ENCODE measurements around the gene ETV7.

DNA sequence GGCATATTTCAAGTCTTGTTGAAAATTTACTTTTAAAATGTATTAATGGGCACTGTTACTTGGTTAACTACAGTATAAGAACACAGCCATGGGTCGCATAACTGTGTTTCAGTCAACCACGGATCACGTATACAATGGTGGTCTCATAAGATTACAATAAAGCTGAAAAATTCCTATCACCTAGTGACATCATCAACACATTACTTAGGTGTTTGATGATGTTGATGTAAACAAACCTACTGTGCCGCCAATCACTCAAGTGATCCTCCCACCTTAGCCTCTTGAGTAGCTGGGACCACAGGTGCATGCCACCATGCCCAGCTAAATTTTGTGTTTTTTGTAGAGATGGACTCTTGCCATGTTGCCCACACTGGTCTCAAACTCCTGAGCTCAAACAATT lies 16.7 kb upstream of the ETV7 start:
- TF ChIP-seq, protein P1, sequence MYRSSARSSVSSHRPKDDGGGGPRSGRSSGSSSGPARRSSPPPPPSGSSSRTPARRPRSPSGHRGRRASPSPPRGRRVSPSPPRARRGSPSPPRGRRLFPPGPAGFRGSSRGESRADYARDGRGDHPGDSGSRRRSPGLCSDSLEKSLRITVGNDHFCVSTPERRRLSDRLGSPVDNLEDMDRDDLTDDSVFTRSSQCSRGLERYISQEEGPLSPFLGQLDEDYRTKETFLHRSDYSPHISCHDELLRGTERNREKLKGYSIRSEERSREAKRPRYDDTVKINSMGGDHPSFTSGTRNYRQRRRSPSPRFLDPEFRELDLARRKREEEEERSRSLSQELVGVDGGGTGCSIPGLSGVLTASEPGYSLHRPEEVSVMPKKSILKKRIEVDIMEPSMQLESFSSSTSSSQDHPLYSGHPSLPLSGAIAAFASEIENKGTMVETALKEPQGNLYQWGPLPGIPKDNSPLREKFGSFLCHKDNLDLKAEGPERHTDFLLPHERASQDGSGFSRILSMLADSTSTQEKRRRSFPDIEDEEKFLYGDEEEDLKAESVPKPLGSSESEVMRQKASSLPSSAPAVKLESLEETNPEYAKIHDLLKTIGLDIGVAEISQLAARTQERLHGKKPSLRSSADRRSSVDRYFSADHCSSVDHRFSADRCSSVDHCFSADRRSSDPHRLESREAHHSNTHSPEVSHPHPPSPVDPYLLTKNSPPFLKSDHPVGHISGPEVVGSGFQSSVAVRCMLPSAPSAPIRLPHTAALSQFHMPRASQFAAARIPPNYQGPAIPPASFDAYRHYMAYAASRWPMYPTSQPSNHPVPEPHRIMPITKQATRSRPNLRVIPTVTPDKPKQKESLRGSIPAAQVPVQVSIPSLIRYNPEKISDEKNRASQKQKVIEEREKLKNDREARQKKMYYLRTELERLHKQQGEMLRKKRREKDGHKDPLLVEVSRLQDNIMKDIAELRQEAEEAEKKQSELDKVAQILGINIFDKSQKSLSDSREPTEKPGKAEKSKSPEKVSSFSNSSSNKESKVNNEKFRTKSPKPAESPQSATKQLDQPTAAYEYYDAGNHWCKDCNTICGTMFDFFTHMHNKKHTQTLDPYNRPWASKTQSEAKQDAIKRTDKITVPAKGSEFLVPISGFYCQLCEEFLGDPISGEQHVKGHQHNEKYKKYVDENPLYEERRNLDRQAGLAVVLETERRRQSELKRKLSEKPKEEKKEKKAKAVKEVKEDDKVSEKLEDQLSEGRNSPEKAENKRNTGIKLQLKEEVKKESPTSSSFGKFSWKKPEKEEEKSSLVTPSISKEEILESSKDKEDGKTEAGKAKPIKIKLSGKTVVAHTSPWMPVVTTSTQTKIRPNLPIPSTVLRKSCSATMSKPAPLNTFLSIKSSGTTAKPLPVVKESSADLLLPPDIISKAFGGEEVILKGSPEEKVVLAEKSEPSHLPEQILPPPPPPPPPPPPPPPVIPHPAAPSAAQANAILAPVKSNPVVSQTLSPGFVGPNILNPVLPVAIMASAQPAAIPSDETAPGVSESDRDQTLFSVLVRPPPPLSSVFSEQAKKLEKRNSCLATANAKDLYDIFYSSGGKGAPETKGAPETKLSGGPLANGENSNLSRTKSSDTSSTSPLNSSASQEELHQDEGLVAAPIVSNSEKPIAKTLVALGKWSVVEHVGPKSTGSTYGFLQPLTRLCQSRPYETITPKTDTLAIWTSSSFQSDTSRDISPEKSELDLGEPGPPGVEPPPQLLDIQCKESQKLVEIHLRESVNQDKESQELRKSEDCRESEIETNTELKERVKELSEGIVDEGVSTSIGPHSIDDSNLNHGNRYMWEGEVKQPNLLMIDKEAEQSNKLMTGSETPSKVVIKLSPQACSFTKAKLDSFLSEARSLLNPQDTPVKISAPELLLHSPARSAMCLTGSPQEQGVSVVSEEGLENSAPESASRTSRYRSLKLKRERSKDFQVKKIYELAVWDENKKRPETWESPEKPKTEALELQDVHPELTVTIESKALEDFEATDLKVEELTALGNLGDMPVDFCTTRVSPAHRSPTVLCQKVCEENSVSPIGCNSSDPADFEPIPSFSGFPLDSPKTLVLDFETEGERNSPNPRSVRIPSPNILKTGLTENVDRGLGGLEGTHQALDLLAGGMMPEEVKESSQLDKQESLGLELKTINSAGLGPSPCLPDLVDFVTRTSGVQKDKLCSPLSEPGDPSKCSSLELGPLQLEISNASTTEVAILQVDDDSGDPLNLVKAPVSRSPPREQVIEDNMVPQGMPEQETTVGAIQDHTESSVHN (CRISPR knock-in tag; IDR thresholded peaks at IDR 0.05), result no peak
- TF ChIP-seq, protein P2, sequence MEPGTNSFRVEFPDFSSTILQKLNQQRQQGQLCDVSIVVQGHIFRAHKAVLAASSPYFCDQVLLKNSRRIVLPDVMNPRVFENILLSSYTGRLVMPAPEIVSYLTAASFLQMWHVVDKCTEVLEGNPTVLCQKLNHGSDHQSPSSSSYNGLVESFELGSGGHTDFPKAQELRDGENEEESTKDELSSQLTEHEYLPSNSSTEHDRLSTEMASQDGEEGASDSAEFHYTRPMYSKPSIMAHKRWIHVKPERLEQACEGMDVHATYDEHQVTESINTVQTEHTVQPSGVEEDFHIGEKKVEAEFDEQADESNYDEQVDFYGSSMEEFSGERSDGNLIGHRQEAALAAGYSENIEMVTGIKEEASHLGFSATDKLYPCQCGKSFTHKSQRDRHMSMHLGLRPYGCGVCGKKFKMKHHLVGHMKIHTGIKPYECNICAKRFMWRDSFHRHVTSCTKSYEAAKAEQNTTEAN (CRISPR knock-in tag; conservative IDR thresholded peaks at IDR 0.05), result no peak
- TF ChIP-seq, protein P3, sequence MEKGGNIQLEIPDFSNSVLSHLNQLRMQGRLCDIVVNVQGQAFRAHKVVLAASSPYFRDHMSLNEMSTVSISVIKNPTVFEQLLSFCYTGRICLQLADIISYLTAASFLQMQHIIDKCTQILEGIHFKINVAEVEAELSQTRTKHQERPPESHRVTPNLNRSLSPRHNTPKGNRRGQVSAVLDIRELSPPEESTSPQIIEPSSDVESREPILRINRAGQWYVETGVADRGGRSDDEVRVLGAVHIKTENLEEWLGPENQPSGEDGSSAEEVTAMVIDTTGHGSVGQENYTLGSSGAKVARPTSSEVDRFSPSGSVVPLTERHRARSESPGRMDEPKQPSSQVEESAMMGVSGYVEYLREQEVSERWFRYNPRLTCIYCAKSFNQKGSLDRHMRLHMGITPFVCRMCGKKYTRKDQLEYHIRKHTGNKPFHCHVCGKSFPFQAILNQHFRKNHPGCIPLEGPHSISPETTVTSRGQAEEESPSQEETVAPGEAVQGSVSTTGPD (CRISPR knock-in tag; IDR thresholded peaks at IDR 0.05), result no peak
- TF ChIP-seq HMG20A (CRISPR knock-in tag; IDR thresholded peaks at IDR 0.05; ENCODE audit: borderline replicate concordance), result no peak
- TF ChIP-seq, protein P4, sequence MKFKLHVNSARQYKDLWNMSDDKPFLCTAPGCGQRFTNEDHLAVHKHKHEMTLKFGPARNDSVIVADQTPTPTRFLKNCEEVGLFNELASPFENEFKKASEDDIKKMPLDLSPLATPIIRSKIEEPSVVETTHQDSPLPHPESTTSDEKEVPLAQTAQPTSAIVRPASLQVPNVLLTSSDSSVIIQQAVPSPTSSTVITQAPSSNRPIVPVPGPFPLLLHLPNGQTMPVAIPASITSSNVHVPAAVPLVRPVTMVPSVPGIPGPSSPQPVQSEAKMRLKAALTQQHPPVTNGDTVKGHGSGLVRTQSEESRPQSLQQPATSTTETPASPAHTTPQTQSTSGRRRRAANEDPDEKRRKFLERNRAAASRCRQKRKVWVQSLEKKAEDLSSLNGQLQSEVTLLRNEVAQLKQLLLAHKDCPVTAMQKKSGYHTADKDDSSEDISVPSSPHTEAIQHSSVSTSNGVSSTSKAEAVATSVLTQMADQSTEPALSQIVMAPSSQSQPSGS (CRISPR knock-in tag; IDR thresholded peaks at IDR 0.05), result no peak
